ENCODE results near the gene HES5. TPM values are rescaled to one million over a fixed set of nuclear protein-coding genes. Genes with fewer than 3 reads are reported as not detected.
"Not testable (repeated sequence)": the region's sequence is repeated elsewhere in the genome, so short reads cannot be mapped to it uniquely, and the experiment has no call there.

The HES5 gene
- polyA plus RNA-seq (0.33 to 0.44 TPM (median 0.37 TPM) in 3 replicates), polyA minus RNA-seq (0.72 to 2.0 TPM (median 1.0 TPM) in 3 replicates)
- polyA plus RNA-seq (2011; ENCODE audit: low read depth): 0.75 TPM
- polyA plus RNA-seq (2011; cell fraction: cytosol; rRNA removed): 0.16 TPM in 2 replicates
- 0.43 and 0.46 TPM in 2 replicates for polyA plus RNA-seq (2011; cell fraction: nucleus; rRNA removed)
- 0.33 and 2.0 TPM in 2 replicates for polyA plus RNA-seq (2012; ENCODE audit: low replicate concordance)
- polyA minus RNA-seq (2011; cell fraction: cytosol; rRNA and poly(A)+ RNA removed): 11.1 TPM
- 0.47 and 2.1 TPM in 2 replicates for polyA minus RNA-seq (2011; cell fraction: nucleus; rRNA and poly(A)+ RNA removed)

GRCh38 chr1:2529784-2530512 is at the start of gene HES5:
Gene HES5 (minus strand): TSS chr1:2530263. CDS start chr1:2530164, 99 bp downstream.
- peak within 1 kb of the TSS; percentile 48 for H3K4me2 ChIP-seq (ENCODE audit: control insufficient read depth, extremely low read depth, insufficient read depth, low read depth, low read length)

GRCh38 chr1:2578758-2579118 is 48.7 kb upstream of the HES5 start:
- no peak overlapping the region for H3K4me3 ChIP-seq (ENCODE audit: control insufficient read depth in 2 of 3, extremely low read depth in 1 of 3, insufficient read depth in 2 of 3, low read depth in 1 of 3, low read length in 3 of 3)
- H3K27me3 ChIP-seq (ENCODE audit: control insufficient read depth, extremely low read depth, insufficient read depth, low read length): peaks cover 10% of the 10 kb centered on the region
- H3K27ac ChIP-seq (ENCODE audit: control insufficient read depth, insufficient read depth, low read length): no peak overlapping the region
- TF ChIP-seq CTCF (optimal IDR thresholded peaks at IDR 0.05 in 1 of 3, IDR thresholded peaks at IDR 0.05 in 1 of 3, conservative IDR thresholded peaks at IDR 0.05 in 1 of 3; ENCODE audit: extremely low read depth in 1 of 3, insufficient read depth in 2 of 3, low read length in 3 of 3) (no peak), EZH2 (IDR thresholded peaks at IDR 0.05; ENCODE audit: low read length) (no peak)
- H3K9me1 ChIP-seq (ENCODE audit: control insufficient read depth, extremely low read depth, insufficient read depth, low read length): no peaks in the 10 kb centered on the region
- H4K20me1 ChIP-seq (ENCODE audit: control insufficient read depth, extremely low read depth, insufficient read depth, low read length): no peaks in the 10 kb centered on the region
- no peaks in the 10 kb centered on the region for H3K79me2 ChIP-seq (ENCODE audit: control insufficient read depth, insufficient read depth, low read length)
- no peak overlapping the region for H3K4me2 ChIP-seq (ENCODE audit: control insufficient read depth, extremely low read depth, insufficient read depth, low read depth, low read length)
- H3K9ac ChIP-seq (ENCODE audit: control insufficient read depth, extremely low read depth, insufficient read depth, low read length): no peak overlapping the region
- dilution Hi-C loops (cut with MboI; ENCODE audit: extremely low pct_ligation_motif_present, low sequenced_read_pairs): no loop called here
- no peaks in the 10 kb centered on the region for H3K36me3 ChIP-seq (ENCODE audit: control insufficient read depth in 2 of 2, extremely low read depth in 1 of 2, insufficient read depth in 2 of 2, low read length in 2 of 2)
- no peaks in the 10 kb centered on the region for H3K9me3 ChIP-seq (ENCODE audit: control insufficient read depth, low read depth, low read length)
- FAIRE-seq (no peak), DNase-seq (ENCODE audit: low read depth, low spot score) (no peak)
- H3K4me1 ChIP-seq (ENCODE audit: control insufficient read depth, extremely low read depth, insufficient read depth, low read length): no peaks in the 10 kb centered on the region
- no peak overlapping the region for H2AFZ ChIP-seq (ENCODE audit: control insufficient read depth, low read length)

More at GRCh38 chr1:2529784-2530512, at the start of gene HES5:
- FAIRE-seq (no peak), DNase-seq (ENCODE audit: low read depth, low spot score) (no peak)
- dilution Hi-C loops (cut with MboI; ENCODE audit: extremely low pct_ligation_motif_present, low sequenced_read_pairs): no loop called here
- H3K9ac ChIP-seq (ENCODE audit: control insufficient read depth, extremely low read depth, insufficient read depth, low read length): peak within 1 kb of the TSS; percentile 37
- no peaks in the 10 kb centered on the region for H4K20me1 ChIP-seq (ENCODE audit: control insufficient read depth, extremely low read depth, insufficient read depth, low read length)
- H2AFZ ChIP-seq (ENCODE audit: control insufficient read depth, low read length): peak within 1 kb of the TSS; percentile 74
- peaks cover 10% of the 10 kb centered on the region for H3K79me2 ChIP-seq (ENCODE audit: control insufficient read depth, insufficient read depth, low read length)
- no peaks in the 10 kb centered on the region for H3K27me3 ChIP-seq (ENCODE audit: control insufficient read depth, extremely low read depth, insufficient read depth, low read length)
- no peak for TF ChIP-seq EZH2 (IDR thresholded peaks at IDR 0.05; ENCODE audit: low read length)
- TF ChIP-seq CTCF (optimal IDR thresholded peaks at IDR 0.05 in 1 of 3, IDR thresholded peaks at IDR 0.05 in 1 of 3, conservative IDR thresholded peaks at IDR 0.05 in 1 of 3; ENCODE audit: extremely low read depth in 1 of 3, insufficient read depth in 2 of 3, low read length in 3 of 3): no peak
- no peaks in the 10 kb centered on the region for H3K9me1 ChIP-seq (ENCODE audit: control insufficient read depth, extremely low read depth, insufficient read depth, low read length)
- H3K27ac ChIP-seq (ENCODE audit: control insufficient read depth, insufficient read depth, low read length): no peak within 1 kb of the TSS
- no peaks in the 10 kb centered on the region for H3K36me3 ChIP-seq (ENCODE audit: control insufficient read depth in 2 of 2, extremely low read depth in 1 of 2, insufficient read depth in 2 of 2, low read length in 2 of 2)
- no peaks in the 10 kb centered on the region for H3K9me3 ChIP-seq (ENCODE audit: control insufficient read depth, low read depth, low read length)
- H3K4me1 ChIP-seq (ENCODE audit: control insufficient read depth, extremely low read depth, insufficient read depth, low read length): peaks cover 68% of the 10 kb centered on the region
- H3K4me3 ChIP-seq (ENCODE audit: control insufficient read depth in 2 of 3, extremely low read depth in 1 of 3, insufficient read depth in 2 of 3, low read depth in 1 of 3, low read length in 3 of 3): peak within 1 kb of the TSS in 1 of 3 experiments; percentile 14

- H3K9me3 ChIP-seq (ENCODE audit: control insufficient read depth, low read depth, low read length); H3K4me1 ChIP-seq (ENCODE audit: control insufficient read depth, extremely low read depth, insufficient read depth, low read length); H3K27me3 ChIP-seq (ENCODE audit: control insufficient read depth, extremely low read depth, insufficient read depth, low read length); DNase-seq (ENCODE audit: low read depth, low spot score); H3K4me3 ChIP-seq (ENCODE audit: control insufficient read depth in 2 of 3, extremely low read depth in 1 of 3, insufficient read depth in 2 of 3, low read depth in 1 of 3, low read length in 3 of 3); H3K36me3 ChIP-seq (ENCODE audit: control insufficient read depth in 2 of 2, extremely low read depth in 1 of 2, insufficient read depth in 2 of 2, low read length in 2 of 2); FAIRE-seq; H3K9ac ChIP-seq (ENCODE audit: control insufficient read depth, extremely low read depth, insufficient read depth, low read length); H3K27ac ChIP-seq (ENCODE audit: control insufficient read depth, insufficient read depth, low read length); H3K9me1 ChIP-seq (ENCODE audit: control insufficient read depth, extremely low read depth, insufficient read depth, low read length); H3K4me2 ChIP-seq (ENCODE audit: control insufficient read depth, extremely low read depth, insufficient read depth, low read depth, low read length); H3K79me2 ChIP-seq (ENCODE audit: control insufficient read depth, insufficient read depth, low read length); H4K20me1 ChIP-seq (ENCODE audit: control insufficient read depth, extremely low read depth, insufficient read depth, low read length); dilution Hi-C loops (cut with MboI; ENCODE audit: extremely low pct_ligation_motif_present, low sequenced_read_pairs); H2AFZ ChIP-seq (ENCODE audit: control insufficient read depth, low read length): not testable (repeated sequence)
Observed at GRCh38 chr1:2577565-2578075, 47.6 kb upstream of the HES5 start.

All from keratinocyte (primary cell).